Stimulated activated CD4-positive, alpha-beta T cell treated with anti-CD3 and anti-CD28 coated beads, TNF-alpha, amount 100 ng/mL, for 1 hour (primary cell): ENCODE results near the gene NME8.
"Not testable (repeated sequence)": the region's sequence is repeated elsewhere in the genome, so short reads cannot be mapped to it uniquely, and the experiment has no call there.

Experiments used
- DNase-seq, 3 donors: peaks; one replicate each; pipeline ENCODE4 v3.0.0-alpha.2; 2020; ENCODE audit warnings: low read depth in 3 of 3, low spot score in 1 of 3

The NME8 gene

GRCh38 chr7:37848297-37848696, at the start of gene NME8:
TSS of gene NME8 (plus strand) at chr7:37848597. CDS start at chr7:37850267, 1,670 bp downstream.
- DNase-seq: no peak

GRCh38 chr7:37806152-37806551, 42.2 kb upstream of the NME8 start:
- no peak for DNase-seq

GRCh38 chr7:37812161-37812580, 36.2 kb upstream of the NME8 start:
- not testable (repeated sequence) for DNase-seq

- DNase-seq: no peak
Measured at GRCh38 chr7:37815671-37816371, 32.6 kb upstream of the NME8 start.

- no peak for DNase-seq
Measured at GRCh38 chr7:37816922-37817590, 31.3 kb upstream of the NME8 start.

- DNase-seq: no peak
Measured at GRCh38 chr7:37817591-37817960, 30.8 kb upstream of the NME8 start.

- DNase-seq: no peak
Measured at GRCh38 chr7:37817996-37818720, 30.2 kb upstream of the NME8 start.

GRCh38 chr7:37820708-37821468, 27.5 kb upstream of the NME8 start:
- no peak for DNase-seq

- DNase-seq: no peak
Measured at GRCh38 chr7:37822946-37823345, 25.5 kb upstream of the NME8 start.

- no peak for DNase-seq
Measured at GRCh38 chr7:37823557-37823956, 24.8 kb upstream of the NME8 start.

- no peak for DNase-seq
Measured at GRCh38 chr7:37825038-37825437, 23.4 kb upstream of the NME8 start.

GRCh38 chr7:37826825-37827224, 21.6 kb upstream of the NME8 start:
- DNase-seq: no peak

GRCh38 chr7:37831244-37831643, 17.2 kb upstream of the NME8 start:
- DNase-seq: no peak

- no peak for DNase-seq
Measured at GRCh38 chr7:37832194-37832593, 16.2 kb upstream of the NME8 start.

GRCh38 chr7:37833107-37833817, 15.1 kb upstream of the NME8 start:
- peak in 1 of 3 donors; percentile 10 for DNase-seq

GRCh38 chr7:37833818-37834146, 14.6 kb upstream of the NME8 start:
- DNase-seq: no peak

- no peak for DNase-seq
Measured at GRCh38 chr7:37853468-37853867, 5.1 kb downstream of the NME8 start.

- DNase-seq: no peak
Measured at GRCh38 chr7:37882086-37882485, 33.7 kb downstream of the NME8 start.

GRCh38 chr7:37893359-37893758, 45.0 kb downstream of the NME8 start:
- DNase-seq: no peak

GRCh38 chr7:37894671-37895070, 46.3 kb downstream of the NME8 start:
- DNase-seq: no peak

GRCh38 chr7:37899712-37900247, 51.4 kb downstream of the NME8 start:
- no peak for DNase-seq
